ENCODE results near the gene STIMATE.

STIMATE gene

GRCh38 chr3:52897130-52898122 is at the start of gene STIMATE:
Gene STIMATE (minus strand): TSS chr3:52897548. CDS start chr3:52897450, 98 bp downstream.
- DNase-seq, result peak; percentile 93

- DNase-seq, result no peak
These were observed 42.3 kb upstream of the STIMATE start for GRCh38 chr3:52939600-52939999.

GRCh38 chr3:52934630-52935530 is 37.5 kb upstream of the STIMATE start:
- peak; percentile 75 for DNase-seq

- no peak for DNase-seq
These were observed 34.5 kb upstream of the STIMATE start for GRCh38 chr3:52931889-52932288.

GRCh38 chr3:52931328-52931727 is 34.0 kb upstream of the STIMATE start:
- DNase-seq, result no peak

- DNase-seq, result no peak
These were observed 33.4 kb upstream of the STIMATE start for GRCh38 chr3:52930748-52931147.

GRCh38 chr3:52926554-52926953 is 29.2 kb upstream of the STIMATE start:
- no peak for DNase-seq

- no peak for DNase-seq
These were observed 28.3 kb upstream of the STIMATE start for GRCh38 chr3:52925405-52926313.

GRCh38 chr3:52923963-52924362 is 26.6 kb upstream of the STIMATE start:
- DNase-seq, result no peak

- no peak for DNase-seq
These were observed 23.5 kb upstream of the STIMATE start for GRCh38 chr3:52920841-52921240.

- DNase-seq, result no peak
These were observed 19.7 kb upstream of the STIMATE start for GRCh38 chr3:52917044-52917443.

GRCh38 chr3:52915294-52915693 is 17.9 kb upstream of the STIMATE start:
- no peak for DNase-seq

GRCh38 chr3:52912885-52913731 is 15.8 kb upstream of the STIMATE start:
- DNase-seq, result no peak

- DNase-seq, result no peak
These were observed 13.5 kb upstream of the STIMATE start for GRCh38 chr3:52910823-52911222.

GRCh38 chr3:52907497-52907896 is 10.1 kb upstream of the STIMATE start:
- no peak for DNase-seq

- no peak for DNase-seq
These were observed 7.2 kb upstream of the STIMATE start for GRCh38 chr3:52904552-52904951.

- DNase-seq, result no peak
These were observed 6.7 kb upstream of the STIMATE start for GRCh38 chr3:52904000-52904399.

GRCh38 chr3:52896613-52897012 is 735 bp downstream of the STIMATE start:
- no peak for DNase-seq

GRCh38 chr3:52896151-52896550 is 1.2 kb downstream of the STIMATE start:
- no peak for DNase-seq

- DNase-seq, result peak; percentile 88
These were observed 1.9 kb downstream of the STIMATE start for GRCh38 chr3:52895418-52895817.

GRCh38 chr3:52894756-52895155 is 2.6 kb downstream of the STIMATE start:
- no peak for DNase-seq
